HepG2 (cell line): Measurements from ENCODE around the gene SERPINI1. TPM values are rescaled to one million over a fixed set of nuclear protein-coding genes. Genes with fewer than 3 reads are reported as not detected.

ENCODE experiments used
- ARID5B ChIP-seq: IDR thresholded peaks from 2 replicates; pipeline ENCODE4 v1.4.0; 2020; ENCODE audit warnings: mild to moderate bottlenecking, missing genetic modification reagents
- CREB1 ChIP-seq, 2 experiments: fragments of 450-650 bp in 1 of 2; IDR thresholded peaks; 2 replicates each; pipeline ENCODE4 v1.6.1; 2016 to 2017; ENCODE audit warnings: control low read depth in 1 of 2, mild to moderate bottlenecking in 1 of 2, missing compliant biosample characterization in 1 of 2, missing genetic modification characterization in 1 of 2
- DZIP1 ChIP-seq: sonication (generic); formaldehyde crosslinking; IDR thresholded peaks from 2 replicates; pipeline ENCODE4 v1.5.0; 2020; ENCODE audit warnings: mild to moderate bottlenecking, missing genetic modification reagents
- GATAD1 ChIP-seq: IDR thresholded peaks from 2 replicates; pipeline ENCODE4 v1.6.1; 2016; ENCODE audit warnings: missing genetic modification reagents, missing compliant biosample characterization
- NFAT5 ChIP-seq: sonication (generic); formaldehyde crosslinking; IDR thresholded peaks from 2 replicates; pipeline ENCODE4 v1.4.0; 2020; ENCODE audit warnings: missing genetic modification reagents
- NFRKB ChIP-seq: fragments of 450-650 bp; IDR thresholded peaks from 2 replicates; pipeline ENCODE4 v1.6.1; 2017
- RBM39 ChIP-seq: fragments of 200-400 bp; formaldehyde crosslinking; IDR thresholded peaks from one replicate; pipeline ENCODE4 v1.6.1; 2018; ENCODE audit warnings: antibody characterized with exemption, mild to moderate bottlenecking, low read depth, low read length; ENCODE audit not compliant: poor library complexity, severe bottlenecking
- TEAD3 ChIP-seq: optimal IDR thresholded peaks from 2 replicates; pipeline ENCODE3; 2016; ENCODE audit warnings: borderline replicate concordance
- ZNF224 ChIP-seq: sonication (generic); formaldehyde crosslinking; IDR thresholded peaks from 2 replicates; pipeline ENCODE4 v1.5.0; 2020; ENCODE audit warnings: mild to moderate bottlenecking, missing genetic modification reagents
- ZSCAN21 ChIP-seq: sonication (generic); formaldehyde crosslinking; IDR thresholded peaks from 2 replicates; pipeline ENCODE4 v1.8.0; 2022; ENCODE audit warnings: mild to moderate bottlenecking, missing genetic modification reagents, moderate library complexity, borderline replicate concordance
- polyA plus RNA-seq, 8 experiments: library from polyadenylated mRNA; depleted of rRNA in 3 of 8; stranded (reverse) in 7 of 8; unstranded in 1 of 8; fragments of >200 nt; fragmentation: Illumina TruSeq in 4 of 8; extraction: Trizol in 4 of 8; gene quantifications; 2 replicates each; pipeline versions ENCODE4 v1.2.1 to v1.2.3, GENCODE V29; 2011 to 2016; ENCODE audit warnings: low read depth in 4 of 8, missing spikeins in 1 of 8, mixed read lengths in 1 of 8; ENCODE audit not compliant: insufficient read depth in 1 of 8
- total RNA-seq, 5 experiments: library from RNA; depleted of rRNA; stranded (reverse); fragments of >200 nt; fragmentation: Illumina TruSeq; extraction: Trizol; gene quantifications; 2 replicates each; pipeline ENCODE4 v1.2.3, GENCODE V29; 2016; ENCODE audit warnings: low read depth in 1 of 5

Gene SERPINI1
- total and polyA plus RNA-seq, 2 of the 13 experiments (the other 11 are each of a cell fraction or from before 2014, with no cell fraction given), result 14.7 to 58.0 TPM

- TF ChIP-seq ARID5B (CRISPR knock-in tag), result peak; percentile 96
- TF ChIP-seq ZNF224, result no peak
- TF ChIP-seq DZIP1 (CRISPR knock-in tag), result no peak
- TF ChIP-seq NFRKB, result no peak
- TF ChIP-seq GATAD1, result no peak
- TF ChIP-seq RBM39, result no peak
- TF ChIP-seq NFAT5, result no peak
- TF ChIP-seq CREB1 (IDR thresholded peaks at IDR 0.05), result no peak
- no peak for TF ChIP-seq CREB1 (CRISPR knock-in tag; IDR thresholded peaks at IDR 0.05)
- no peak for TF ChIP-seq ZSCAN21
- peak; percentile 31 for TF ChIP-seq TEAD3 (CRISPR knock-in tag)
Measured at GRCh38 chr3:167716920-167717319, 18.6 kb upstream of the SERPINI1 start (continued).
